ENCODE data around the gene C4B. TPM values are rescaled to one million over a fixed set of nuclear protein-coding genes. Genes with fewer than 3 reads are reported as not detected.

The C4B gene
- total RNA-seq, 1 experiment from 2014 or later, result 6.3 TPM

- H2AFZ ChIP-seq (ENCODE audit: low read depth, low read length, poor library complexity, severe bottlenecking), result no peak overlapping the region
- ChIA-PET CTCF (interaction anchor here (0.8 kb wide), 1 partner anchor 12 kb away, joined by 4 read pairs; no protein-coding TSS in a partner anchor), POLR2A (no interaction called here), RAD21 (ENCODE audit: low non-redundant PET in 1 of 2, low total read pairs in 2 of 2, uncharacterized antibody in 2 of 2, unreplicated experiment in 2 of 2) (no interaction called here)
- ATAC-seq (0 out of 2 replicates have a peak, but pooled peaks have one; percentile 28), DNase-seq (ENCODE audit: low read depth, low spot score) (no peak)
- BruUV-seq (replicated peaks), result no TSS peak
- intact Hi-C loops (cut with micrococcal nuclease), result no loop called here
- no peak overlapping the region for H3K9ac ChIP-seq (ENCODE audit: low read length)
- no peak overlapping the region for H3K27ac ChIP-seq (ENCODE audit: low read depth, low read length)
- H3K4me3 ChIP-seq (replicated peaks in 1 of 2; ENCODE audit: low read depth in 1 of 2, low read length in 2 of 2), result no peak overlapping the region
- H3K79me2 ChIP-seq (ENCODE audit: insufficient read depth, low read length), result no peaks in the 10 kb centered on the region
- no peak overlapping the region; the same call in 1 of the 2 replicates for H3K4me2 ChIP-seq (ENCODE audit: low read length)
- H4K20me1 ChIP-seq (ENCODE audit: insufficient read depth), result no peaks in the 10 kb centered on the region
- peaks cover 5 to 38% of the 10 kb centered on the region in 2 experiments; a peak in 3 of 4 replicates for H3K4me1 ChIP-seq (ENCODE audit: control insufficient read depth in 1 of 2, insufficient read depth in 2 of 2, low read length in 2 of 2)
- no peaks in the 10 kb centered on the region for H3K9me3 ChIP-seq (ENCODE audit: control insufficient read depth in 1 of 2, insufficient read depth in 1 of 2, low read depth in 1 of 2, low read length in 2 of 2)
- H3K36me3 ChIP-seq (ENCODE audit: control insufficient read depth in 1 of 2, insufficient read depth in 2 of 2, low read length in 2 of 2), result no peaks in the 10 kb centered on the region
- H3K9me2 ChIP-seq (ENCODE audit: insufficient read depth), result no peaks in the 10 kb centered on the region
- no peaks in the 10 kb centered on the region for H3K27me3 ChIP-seq (ENCODE audit: insufficient read depth, low read length)
- no peak for TF ChIP-seq POLR2A (IDR thresholded peaks at IDR 0.05; ENCODE audit: borderline replicate concordance, extremely low read depth, insufficient read depth, insufficient read length)
- TF ChIP-seq SIN3A (IDR thresholded peaks at IDR 0.05; ENCODE audit: low read depth), result no peak
- no peak for TF ChIP-seq MAX (IDR thresholded peaks at IDR 0.05)
- TF ChIP-seq ZFX (IDR thresholded peaks at IDR 0.05), result no peak
- no peak for TF ChIP-seq ATF3 (IDR thresholded peaks at IDR 0.05)
- no peak for TF ChIP-seq JUND (IDR thresholded peaks at IDR 0.05)
- no peak for TF ChIP-seq SP1 (IDR thresholded peaks at IDR 0.05; ENCODE audit: low read depth)
- TF ChIP-seq SRF (IDR thresholded peaks at IDR 0.05; ENCODE audit: low read depth), result no peak
- no peak for TF ChIP-seq ZNF274 (IDR thresholded peaks at IDR 0.05; ENCODE audit: low read depth, low read length)
These were observed 61.2 kb downstream of the C4B start for GRCh38 chr6:32075781-32076180.

- no peak overlapping the region for H2AFZ ChIP-seq (ENCODE audit: low read depth, low read length, poor library complexity, severe bottlenecking)
- no peak for DNase-seq (ENCODE audit: low read depth, low spot score)
- no peak for ATAC-seq
- BruUV-seq (replicated peaks), result no TSS peak
- peaks cover 5 to 43% of the 10 kb centered on the region in 2 experiments; a peak in 3 of 4 replicates for H3K4me1 ChIP-seq (ENCODE audit: control insufficient read depth in 1 of 2, insufficient read depth in 2 of 2, low read length in 2 of 2)
- no peaks in the 10 kb centered on the region for H3K36me3 ChIP-seq (ENCODE audit: control insufficient read depth in 1 of 2, insufficient read depth in 2 of 2, low read length in 2 of 2)
- no peak overlapping the region for H3K4me3 ChIP-seq (replicated peaks in 1 of 2; ENCODE audit: low read depth in 1 of 2, low read length in 2 of 2)
- no peak overlapping the region for H3K9ac ChIP-seq (ENCODE audit: low read length)
- no peaks in the 10 kb centered on the region for H3K9me3 ChIP-seq (ENCODE audit: control insufficient read depth in 1 of 2, insufficient read depth in 1 of 2, low read depth in 1 of 2, low read length in 2 of 2)
- H3K79me2 ChIP-seq (ENCODE audit: insufficient read depth, low read length), result no peaks in the 10 kb centered on the region
- ChIA-PET POLR2A (no interaction called here), CTCF (interaction anchor here (0.8 kb wide), 1 partner anchor 11 kb away, joined by 4 read pairs; no protein-coding TSS in a partner anchor), RAD21 (ENCODE audit: low non-redundant PET in 1 of 2, low total read pairs in 2 of 2, uncharacterized antibody in 2 of 2, unreplicated experiment in 2 of 2) (no interaction called here)
- TF ChIP-seq ATF3 (IDR thresholded peaks at IDR 0.05), result no peak
- TF ChIP-seq POLR2A (IDR thresholded peaks at IDR 0.05; ENCODE audit: borderline replicate concordance, extremely low read depth, insufficient read depth, insufficient read length), result no peak
- no peak for TF ChIP-seq CTCF (IDR thresholded peaks at IDR 0.05 in 2 of 3, conservative IDR thresholded peaks at IDR 0.05 in 1 of 3; ENCODE audit: borderline replicate concordance in 1 of 3, insufficient read depth in 1 of 3, low read depth in 2 of 3, low read length in 2 of 3)
- TF ChIP-seq JUND (IDR thresholded peaks at IDR 0.05), result no peak
- no peak for TF ChIP-seq SRF (IDR thresholded peaks at IDR 0.05; ENCODE audit: low read depth)
- TF ChIP-seq EGR1 (IDR thresholded peaks at IDR 0.05; ENCODE audit: low read depth), result no peak
- no peak for TF ChIP-seq REST (IDR thresholded peaks at IDR 0.05; ENCODE audit: low read depth)
- H3K27me3 ChIP-seq (ENCODE audit: insufficient read depth, low read length), result no peaks in the 10 kb centered on the region
- intact Hi-C loops (cut with micrococcal nuclease), result no loop called here
- no peaks in the 10 kb centered on the region for H3K9me2 ChIP-seq (ENCODE audit: insufficient read depth)
- no peaks in the 10 kb centered on the region for H4K20me1 ChIP-seq (ENCODE audit: insufficient read depth)
- H3K27ac ChIP-seq (ENCODE audit: low read depth, low read length), result no peak overlapping the region
- H3K4me2 ChIP-seq (ENCODE audit: low read length), result no peak overlapping the region; the same call in 1 of the 2 replicates
These were observed 61.8 kb downstream of the C4B start for GRCh38 chr6:32076321-32076809.

Data from HCT116 (cell line).